H9 (cell line): ENCODE measurements around the gene AFF1. TPM values are rescaled to one million over a fixed set of nuclear protein-coding genes. Genes with fewer than 3 reads are reported as not detected.

Source experiments
- DNase-seq: peaks from one replicate; pipeline ENCODE4 v3.0.0-alpha.2; 2017
- H2AFZ ChIP-seq: one replicate; pipeline ENCODE4 v1.6.1; 2013; ENCODE audit warnings: mild to moderate bottlenecking, low read length, control low read depth, moderate library complexity
- H2AK5ac ChIP-seq: 2 replicates; pipeline ENCODE4 v1.6.1; 2013; ENCODE audit warnings: low read length, control low read depth, mixed read lengths; ENCODE audit not compliant: insufficient read length
- H2BK120ac ChIP-seq: one replicate; pipeline ENCODE4 v1.6.1; 2013; ENCODE audit warnings: low read depth, mild to moderate bottlenecking, low read length, control low read depth, inconsistent platforms; ENCODE audit not compliant: poor library complexity, severe bottlenecking
- H2BK12ac ChIP-seq: 2 replicates; pipeline ENCODE4 v1.6.1; 2013; ENCODE audit warnings: low read length, control low read depth, mixed read lengths, low read depth; ENCODE audit not compliant: insufficient read length
- H2BK15ac ChIP-seq: 2 replicates; pipeline ENCODE4 v1.6.1; 2013; ENCODE audit warnings: low read depth, low read length, control low read depth
- H2BK20ac ChIP-seq: one replicate; pipeline ENCODE4 v1.6.1; 2013; ENCODE audit warnings: low read depth, mild to moderate bottlenecking, low read length, control low read depth, inconsistent platforms; ENCODE audit not compliant: poor library complexity, severe bottlenecking
- H2BK5ac ChIP-seq: 2 replicates; pipeline ENCODE4 v1.6.1; 2013; ENCODE audit warnings: low read length, control low read depth, mixed read lengths; ENCODE audit not compliant: insufficient read length
- H3K14ac ChIP-seq: 2 replicates; pipeline ENCODE4 v1.6.1; 2013; ENCODE audit warnings: low read length, control low read depth; ENCODE audit not compliant: insufficient read depth
- H3K18ac ChIP-seq: 2 replicates; pipeline ENCODE4 v1.6.1; 2013; ENCODE audit warnings: low read depth, mild to moderate bottlenecking, mixed read lengths, low read length, control low read depth; ENCODE audit not compliant: insufficient read length
- H3K23ac ChIP-seq: 2 replicates; pipeline ENCODE4 v1.6.1; 2013; ENCODE audit warnings: low read length, control low read depth, mixed read lengths, low read depth; ENCODE audit not compliant: insufficient read length
- H3K23me2 ChIP-seq: 2 replicates; pipeline ENCODE4 v1.6.1; 2013; ENCODE audit warnings: low read depth, mild to moderate bottlenecking, mixed read lengths, low read length, control low read depth; ENCODE audit not compliant: insufficient read length, poor library complexity, severe bottlenecking
- H3K27ac ChIP-seq: 2 replicates; pipeline ENCODE4 v1.5.1; 2013; ENCODE audit warnings: low read length, control low read depth, mixed read lengths, low read depth; ENCODE audit not compliant: insufficient read length
- H3K27me3 ChIP-seq: 2 replicates; pipeline ENCODE4 v1.6.1; 2013; ENCODE audit warnings: low read length, control low read depth, inconsistent platforms; ENCODE audit not compliant: insufficient read depth
- H3K4ac ChIP-seq: 2 replicates; pipeline ENCODE4 v1.6.1; 2013; ENCODE audit warnings: low read depth, mild to moderate bottlenecking, control low read depth, inconsistent platforms, low read length, moderate library complexity
- H3K4me1 ChIP-seq: 2 replicates; pipeline ENCODE4 v1.6.1; 2013; ENCODE audit warnings: low read length, control low read depth, inconsistent platforms; ENCODE audit not compliant: insufficient read depth
- H3K4me2 ChIP-seq: 2 replicates; pipeline ENCODE4 v1.6.1; 2013; ENCODE audit warnings: low read length, control low read depth, mixed read lengths; ENCODE audit not compliant: insufficient read length, insufficient read depth
- H3K56ac ChIP-seq: 2 replicates; pipeline ENCODE4 v1.6.1; 2013; ENCODE audit warnings: low read depth, mild to moderate bottlenecking, mixed read lengths, low read length, control low read depth; ENCODE audit not compliant: insufficient read length
- H3K79me1 ChIP-seq: 2 replicates; pipeline ENCODE4 v1.6.1; 2013; ENCODE audit warnings: low read depth, mild to moderate bottlenecking, moderate library complexity, low read length, control low read depth, inconsistent platforms; ENCODE audit not compliant: insufficient read depth, poor library complexity, severe bottlenecking
- H3K79me2 ChIP-seq: 2 replicates; pipeline ENCODE4 v1.6.1; 2013; ENCODE audit warnings: low read length, control low read depth, inconsistent platforms; ENCODE audit not compliant: insufficient read depth
- H3K9ac ChIP-seq: 2 replicates; pipeline ENCODE4 v1.6.1; 2013; ENCODE audit warnings: low read length, control low read depth, mixed read lengths; ENCODE audit not compliant: insufficient read length; ENCODE audit errors: extremely low read depth
- H3K9me3 ChIP-seq: one replicate; pipeline ENCODE4 v1.6.1; 2013; ENCODE audit warnings: low read depth, low read length, inconsistent platforms; ENCODE audit not compliant: control insufficient read depth
- H3T11ph ChIP-seq: one replicate; pipeline ENCODE4 v1.6.1; 2013; ENCODE audit warnings: mild to moderate bottlenecking, low read length, control low read depth, inconsistent platforms
- H4K20me1 ChIP-seq: one replicate; pipeline ENCODE4 v1.6.1; 2013; ENCODE audit not compliant: control insufficient read depth, insufficient read length, insufficient read depth
- H4K5ac ChIP-seq: 2 replicates; pipeline ENCODE4 v1.6.1; 2013; ENCODE audit warnings: low read depth, mild to moderate bottlenecking, mixed read lengths, low read length, control low read depth; ENCODE audit not compliant: insufficient read length
- H4K8ac ChIP-seq: replicated peaks from 2 replicates; pipeline ENCODE4 v1.6.1; 2013; ENCODE audit warnings: low read length, control low read depth, mixed read lengths, low read depth; ENCODE audit not compliant: insufficient read length
- H4K91ac ChIP-seq: 2 replicates; pipeline ENCODE4 v1.6.1; 2013; ENCODE audit warnings: low read depth, mild to moderate bottlenecking, moderate library complexity, mixed read lengths, low read length, control low read depth; ENCODE audit not compliant: insufficient read length
- H3K27ac Mint-ChIP-seq, 3 experiments: 2 replicates in 2 of 3; 3 replicates in 1 of 3; pipeline ENCODE4 v1.8.0; 2020 to 2021; ENCODE audit warnings: mixed read lengths in 3 of 3, mild to moderate bottlenecking in 1 of 3, moderate library complexity in 1 of 3
- H3K27me3 Mint-ChIP-seq: 2 replicates; pipeline ENCODE4 v1.8.0; 2021; ENCODE audit warnings: low read depth, mild to moderate bottlenecking, moderate library complexity, mixed read lengths
- H3K36me3 Mint-ChIP-seq, 3 experiments: 2 replicates in 2 of 3; 3 replicates in 1 of 3; pipeline ENCODE4 v1.8.0; 2020 to 2021; ENCODE audit warnings: low read depth in 3 of 3, mixed read lengths in 3 of 3; ENCODE audit not compliant: insufficient read depth in 1 of 3
- H3K4me1 Mint-ChIP-seq, 2 experiments: 2 replicates each; pipeline ENCODE4 v1.8.0; 2020; ENCODE audit warnings: mixed read lengths in 2 of 2
- H3K4me3 Mint-ChIP-seq, 2 experiments: 2 replicates in 1 of 2; 3 replicates in 1 of 2; pipeline ENCODE4 v1.8.0; 2020 to 2021; ENCODE audit warnings: mild to moderate bottlenecking in 2 of 2, mixed read lengths in 2 of 2, moderate library complexity in 1 of 2
- H3K9me3 Mint-ChIP-seq, 2 experiments: 2 replicates in 1 of 2; 3 replicates in 1 of 2; pipeline ENCODE4 v1.8.0; 2020; ENCODE audit warnings: mild to moderate bottlenecking in 2 of 2, mixed read lengths in 2 of 2, moderate library complexity in 1 of 2
- CTCF ChIP-seq: fragments of 200-600 bp; sonication (generic); conservative IDR thresholded peaks from 3 replicates; pipeline ENCODE4 v1.8.0; 2021; ENCODE audit warnings: antibody characterized with exemption, mild to moderate bottlenecking
- WGBS: extraction: QIAGEN DNeasy Blood & Tissue Kit; methylation state at CpG from one replicate; pipeline ENCODE4 v1.1.7; 2013; ENCODE audit warnings: missing lambda C conversion rate, low lambda C conversion rate, mixed read lengths; ENCODE audit not compliant: insufficient read length; ENCODE audit errors: extremely low coverage; 5-methylcytosine and 5-hydroxymethylcytosine counted together
- total RNA-seq: library from RNA; stranded (reverse); gene quantifications from 2 replicates; pipeline ENCODE4 v1.2.1, GENCODE V29; 2021

The AFF1 gene
- total RNA-seq, 1 experiment from 2014 or later = 74.5 TPM

- H3K36me3 Mint-ChIP-seq = peaks cover 0 to 2% (median 0%) of the 10 kb centered on the region in 3 experiments; a peak in 3 of 7 replicates
- Histone ChIP-seq H3K9ac (no peak overlapping the region), H2BK12ac (no peak overlapping the region)
These were observed 5.1 kb downstream of the AFF1 start for GRCh38 chr4:86939729-86940575.

More at GRCh38 chr4:86939729-86940575, 5.1 kb downstream of the AFF1 start:
- no peak overlapping the region for H2AFZ ChIP-seq
- H3K4me1 ChIP-seq = peaks cover 4% of the 10 kb centered on the region; the same call in 1 of the 2 replicates
- no peak overlapping the region for H2AK5ac ChIP-seq
- H3K27ac ChIP-seq = no peak overlapping the region
- no peak overlapping the region for H2BK20ac ChIP-seq
- no peaks in the 10 kb centered on the region for H3K9me3 ChIP-seq
- no peak overlapping the region for H2BK120ac ChIP-seq
- DNase-seq = no peak
- no peak overlapping the region for H3K23ac ChIP-seq
- Mint-ChIP-seq H3K27me3 (no peaks in the 10 kb centered on the region), H3K9me3 (no peaks in the 10 kb centered on the region), H3K4me1 (peaks cover 50% of the 10 kb centered on the region in 2 experiments), H3K27ac (peak overlapping the region in 2 of 3 experiments; percentile 70 to 72; a peak in 3 of 7 replicates), H3K4me3 (0 out of 5 replicates have a peak overlapping the region, but pooled peaks of 1 of the 2 experiments have one; percentile 19)
- H4K8ac ChIP-seq = no peak overlapping the region
- H4K20me1 ChIP-seq = peaks cover 3% of the 10 kb centered on the region
- no peak overlapping the region for H3K56ac ChIP-seq
- H3K4me2 ChIP-seq = no peak overlapping the region
- peaks cover 11% of the 10 kb centered on the region for H3K23me2 ChIP-seq
- peaks cover 45% of the 10 kb centered on the region for H3K79me2 ChIP-seq
- H2BK5ac ChIP-seq = no peak overlapping the region
- H2BK15ac ChIP-seq = no peak overlapping the region
- no peak overlapping the region for H3T11ph ChIP-seq
- no peaks in the 10 kb centered on the region for H3K27me3 ChIP-seq
- no peak overlapping the region for H3K18ac ChIP-seq
- H4K5ac ChIP-seq = no peak overlapping the region
- H3K79me1 ChIP-seq = no peaks in the 10 kb centered on the region
- no peak overlapping the region for H4K91ac ChIP-seq
- no peak overlapping the region for H3K4ac ChIP-seq
- no peak overlapping the region for H3K14ac ChIP-seq
- no CpG with 5 or more reads among the region's 8 CpGs for WGBS
- TF ChIP-seq CTCF = no peak
